ENCODE data around the gene ASCL5.

Gene ASCL5

GRCh38 chr1:201136355-201137023 is 9.5 kb upstream of the ASCL5 start:
- no peak for TF ChIP-seq CTCF (IDR thresholded peaks at IDR 0.05; ENCODE audit: control insufficient read depth, extremely low read depth, insufficient read depth)
- no peak for DNase-seq (ENCODE audit: low read depth)
- no peak overlapping the region for H3K4me3 ChIP-seq (ENCODE audit: low read depth, low read length)

- no peak for DNase-seq (ENCODE audit: low read depth)
- TF ChIP-seq CTCF (IDR thresholded peaks at IDR 0.05; ENCODE audit: control insufficient read depth, extremely low read depth, insufficient read depth), result no peak
- no peak overlapping the region for H3K4me3 ChIP-seq (ENCODE audit: low read depth, low read length)
These were observed 7.4 kb upstream of the ASCL5 start for GRCh38 chr1:201134405-201134804.

- no peak for DNase-seq (ENCODE audit: low read depth)
- H3K4me3 ChIP-seq (ENCODE audit: low read depth, low read length), result no peak overlapping the region
- no peak for TF ChIP-seq CTCF (IDR thresholded peaks at IDR 0.05; ENCODE audit: control insufficient read depth, extremely low read depth, insufficient read depth)
These were observed 4.4 kb upstream of the ASCL5 start for GRCh38 chr1:201131398-201131797.

GRCh38 chr1:201128962-201129361 is 2.0 kb upstream of the ASCL5 start:
- DNase-seq (ENCODE audit: low read depth), result no peak
- TF ChIP-seq CTCF (IDR thresholded peaks at IDR 0.05; ENCODE audit: control insufficient read depth, extremely low read depth, insufficient read depth), result no peak
- no peak overlapping the region for H3K4me3 ChIP-seq (ENCODE audit: low read depth, low read length)

- no peak for TF ChIP-seq CTCF (IDR thresholded peaks at IDR 0.05; ENCODE audit: control insufficient read depth, extremely low read depth, insufficient read depth)
- H3K4me3 ChIP-seq (ENCODE audit: low read depth, low read length), result no peak overlapping the region
- no peak for DNase-seq (ENCODE audit: low read depth)
These were observed 1.5 kb upstream of the ASCL5 start for GRCh38 chr1:201128476-201128875.

GRCh38 chr1:201127755-201128455 is 921 bp upstream of the ASCL5 start:
- H3K4me3 ChIP-seq (ENCODE audit: low read depth, low read length), result no peak overlapping the region
- no peak for DNase-seq (ENCODE audit: low read depth)

More at GRCh38 chr1:201127755-201128455, 921 bp upstream of the ASCL5 start:
- no peak for TF ChIP-seq CTCF (IDR thresholded peaks at IDR 0.05; ENCODE audit: control insufficient read depth, extremely low read depth, insufficient read depth)

Measured in LNCaP clone FGC (cell line).